Stomach (tissue), 9 donors: ENCODE results near the gene KRT85. TPM values are rescaled to one million over a fixed set of nuclear protein-coding genes. Genes with fewer than 3 reads are reported as not detected.

Experiments
- DNase-seq, 2 donors: peaks; one replicate each; pipeline versions ENCODE4 v3.0.0 to v3.0.0-alpha.2; 2013 to 2019
- H3K27ac ChIP-seq, 5 donors: fragments of 200-600 bp in 4 of 5; sonication (generic) in 4 of 5; one replicate each; pipeline ENCODE4 v1.5.1; 2013 to 2019; ENCODE audit warnings: mild to moderate bottlenecking in 1 of 5, moderate library complexity in 1 of 5
- H3K27me3 ChIP-seq, 3 donors: fragments of 200-600 bp; sonication (generic); one replicate each; pipeline ENCODE4 v1.5.1; 2017 to 2019; ENCODE audit warnings: mixed run types in 1 of 3
- H3K36me3 ChIP-seq, 4 donors: fragments of 200-600 bp; sonication (generic); 1 replicate in 3 of 4; 2 replicates in 1 of 4; pipeline ENCODE4 v1.5.1; 2016 to 2019
- H3K4me1 ChIP-seq, 4 donors: fragments of 200-600 bp; sonication (generic); one replicate each; pipeline ENCODE4 v1.5.1; 2016 to 2019
- H3K4me3 ChIP-seq, 4 donors: fragments of 200-600 bp; sonication (generic) in 3 of 4; one replicate each; pipeline ENCODE4 v1.5.1; 2016 to 2019; ENCODE audit warnings: mild to moderate bottlenecking in 1 of 4
- H3K9me3 ChIP-seq, 4 donors: fragments of 200-600 bp; sonication (generic); one replicate each; pipeline ENCODE4 v1.5.1; 2016 to 2019
- CTCF ChIP-seq, 7 experiments: fragments of 450-650 bp in 4 of 7; fragments of 200-600 bp in 3 of 7; sonication (generic) in 3 of 7; IDR thresholded peaks; one replicate each; pipeline ENCODE4 v1.5.1; 2016 to 2019; ENCODE audit warnings: antibody characterized with exemption in 7 of 7, control low read depth in 2 of 7, mild to moderate bottlenecking in 1 of 7
- EP300 ChIP-seq: sonication (generic); formaldehyde crosslinking; IDR thresholded peaks from one replicate; pipeline ENCODE4 v1.6.1; 2017; ENCODE audit warnings: antibody characterized with exemption
- POLR2A ChIP-seq, 4 donors: fragments of 450-650 bp; IDR thresholded peaks; one replicate each; pipeline ENCODE4 v1.6.1; 2016; ENCODE audit warnings: antibody characterized with exemption in 4 of 4, control low read depth in 2 of 4, mild to moderate bottlenecking in 1 of 4, moderate library complexity in 1 of 4
- POLR2AphosphoS5 ChIP-seq, 3 donors: sonication (generic); formaldehyde crosslinking; IDR thresholded peaks; one replicate each; pipeline ENCODE4 v1.6.1; 2016; ENCODE audit warnings: antibody characterized with exemption in 3 of 3
- WGBS, 5 donors: extraction: QIAGEN DNeasy Blood & Tissue Kit in 3 of 5; methylation state at CpG; one replicate each; pipeline versions ENCODE4 v1.1.5 to v1.1.7; 2013 to 2018; 5-methylcytosine and 5-hydroxymethylcytosine counted together
- intact Hi-C: fragments of 100-400 bp; cut with DNase I; formaldehyde crosslinking; loops from one replicate; pipeline ENCODE4 v1.15.1; 2023; ENCODE audit warnings: low total_unique reads
- polyA plus RNA-seq, 3 donors: library from polyadenylated mRNA; stranded (reverse); fragments of 200-250 nt; gene quantifications; one replicate each; pipeline ENCODE4 v1.2.3, GENCODE V29; 2013
- total RNA-seq, 5 donors: library from RNA; depleted of rRNA; stranded (reverse); fragments of >200 nt; gene quantifications; one replicate each; pipeline versions ENCODE4 v1.1.0 to v1.2.3, GENCODE V29; 2014 to 2016
- donor health status: healthy with polysubstance abuse.
- donor health status: Bipolar disorder and iron deficiency.
- donor health status: healthy.

The KRT85 gene
- total and polyA plus RNA-seq, 8 donors, result not detected

GRCh38 chr12:52324153-52324444 is 43.2 kb downstream of the KRT85 start:
- 84 to 100% (median 92%) methylated on average over 3 of the region's 3 CpGs for WGBS, 5 donors
- Histone ChIP-seq H3K36me3 (no peaks in the 10 kb centered on the region), H3K9me3 (no peaks in the 10 kb centered on the region), H3K4me1 (peaks cover 0 to 10% (median 4%) of the 10 kb centered on the region in 4 donors), H3K4me3 (no peak overlapping the region), H3K27ac (no peak overlapping the region), H3K27me3 (peaks cover 0 to 44% (median 13%) of the 10 kb centered on the region in 3 donors)
- intact Hi-C loops, result no loop called here
- no peak for TF ChIP-seq EP300
- no peak for TF ChIP-seq POLR2AphosphoS5 (IDR thresholded peaks at IDR 0.05)
- TF ChIP-seq CTCF (IDR thresholded peaks at IDR 0.05), result no peak
- TF ChIP-seq POLR2A (IDR thresholded peaks at IDR 0.05), result no peak
- DNase-seq, result no peak

DNA sequence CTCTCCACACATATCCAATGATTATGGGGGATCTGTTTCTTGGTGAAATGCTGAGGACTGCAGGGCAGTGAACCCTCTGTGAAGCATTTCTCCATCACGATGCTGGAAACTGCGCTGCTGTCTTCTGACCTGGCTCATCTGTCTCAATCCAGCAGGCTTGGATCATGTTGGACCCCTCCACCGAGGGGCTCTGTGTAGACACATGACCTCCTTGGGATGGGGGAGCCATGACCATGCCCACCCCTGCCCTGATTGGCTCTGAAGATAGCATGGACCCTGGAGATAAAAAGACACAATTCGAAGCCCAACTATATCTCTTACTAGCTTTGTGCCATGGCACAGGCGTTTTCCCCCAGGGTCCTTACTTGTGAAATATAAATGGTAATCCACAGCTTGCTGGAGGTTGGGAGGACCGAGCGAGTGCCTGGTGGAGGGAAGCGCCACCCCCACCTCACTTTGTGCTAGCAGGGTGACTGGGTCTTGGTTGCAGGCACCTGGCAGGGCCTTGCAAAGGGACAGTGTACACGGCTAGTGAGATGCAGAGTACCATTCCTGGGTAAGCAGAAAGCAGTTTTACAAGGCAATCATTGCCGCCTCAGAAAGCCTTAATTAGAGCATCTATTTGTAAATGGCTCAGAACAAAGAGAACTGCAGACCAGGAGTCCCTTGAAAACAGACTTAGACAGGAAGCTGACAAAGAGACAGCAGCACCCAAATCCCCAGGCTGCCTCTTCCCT is 43.7 kb downstream of the KRT85 start:
- 83 to 93% (median 92%) methylated on average over 9 to 10 of the region's 10 CpGs for WGBS, 5 donors
- TF ChIP-seq POLR2A (IDR thresholded peaks at IDR 0.05) (no peak), CTCF (IDR thresholded peaks at IDR 0.05) (no peak), EP300 (no peak)
- Histone ChIP-seq H3K27ac (no peak overlapping the region), H3K36me3 (no peaks in the 10 kb centered on the region), H3K27me3 (peaks cover 0 to 49% (median 13%) of the 10 kb centered on the region in 3 donors), H3K4me3 (no peak overlapping the region), H3K9me3 (no peaks in the 10 kb centered on the region), H3K4me1 (peaks cover 0 to 10% (median 4%) of the 10 kb centered on the region in 4 donors)
- DNase-seq, result no peak
- intact Hi-C loops, result no loop called here

- intact Hi-C loops, result no loop called here
- peaks cover 0 to 9% (median 4%) of the 10 kb centered on the region in 4 donors for H3K4me1 ChIP-seq
- H3K27ac ChIP-seq, result no peak overlapping the region
- WGBS, 5 donors, result 61 to 100% (median 68%) methylated on average over 1 of the region's 1 CpG
- no peak for DNase-seq
- no peak for TF ChIP-seq POLR2AphosphoS5 (IDR thresholded peaks at IDR 0.05)
- no peak for TF ChIP-seq CTCF (IDR thresholded peaks at IDR 0.05)
- no peak for TF ChIP-seq EP300
- TF ChIP-seq POLR2A (IDR thresholded peaks at IDR 0.05), result no peak
- H3K9me3 ChIP-seq, result no peaks in the 10 kb centered on the region
- H3K27me3 ChIP-seq, result peaks cover 0 to 55% (median 13%) of the 10 kb centered on the region in 3 donors
- H3K36me3 ChIP-seq, result no peaks in the 10 kb centered on the region
- no peak overlapping the region for H3K4me3 ChIP-seq
Observed at GRCh38 chr12:52323001-52323400, 44.3 kb downstream of the KRT85 start.

GRCh38 chr12:52322069-52322468 is 45.2 kb downstream of the KRT85 start:
- no peak for DNase-seq
- peaks cover 0 to 56% (median 13%) of the 10 kb centered on the region in 3 donors for H3K27me3 ChIP-seq
- no peak overlapping the region for H3K27ac ChIP-seq
- H3K36me3 ChIP-seq, result no peaks in the 10 kb centered on the region
- no peak overlapping the region for H3K4me3 ChIP-seq
- TF ChIP-seq CTCF (IDR thresholded peaks at IDR 0.05), result no peak
- TF ChIP-seq POLR2AphosphoS5 (IDR thresholded peaks at IDR 0.05), result no peak
- TF ChIP-seq EP300, result no peak
- TF ChIP-seq POLR2A (IDR thresholded peaks at IDR 0.05), result no peak
- WGBS, 5 donors, result 92 to 100% (median 100%) methylated on average over 1 of the region's 1 CpG
- no peaks in the 10 kb centered on the region for H3K9me3 ChIP-seq
- intact Hi-C loops, result no loop called here
- no peaks in the 10 kb centered on the region for H3K4me1 ChIP-seq
